Uterus (tissue), 4 donors: ENCODE data around the gene FAM234A. TPM values are rescaled to one million over a fixed set of nuclear protein-coding genes. Genes with fewer than 3 reads are reported as not detected.
"Not testable (repeated sequence)": the region's sequence is repeated elsewhere in the genome, so short reads cannot be mapped to it uniquely, and the experiment has no call there.

Experiments used
- DNase-seq, 2 donors: peaks; one replicate each; pipeline ENCODE4 v3.0.0-alpha.2; 2019 to 2020
- H3K27ac ChIP-seq, 2 donors: fragments of 200-600 bp; sonication (generic); 1 replicate in 1 of 2; 2 replicates in 1 of 2; pipeline ENCODE4 v1.5.1; 2016 to 2018
- H3K27me3 ChIP-seq, 2 donors: fragments of 200-600 bp; sonication (generic); one replicate each; pipeline ENCODE4 v1.5.1; 2018 to 2019; ENCODE audit warnings: control low read depth in 1 of 2
- H3K36me3 ChIP-seq, 2 donors: fragments of 200-600 bp; sonication (generic); one replicate each; pipeline ENCODE4 v1.5.1; 2019; ENCODE audit warnings: control low read depth in 1 of 2
- H3K4me1 ChIP-seq, 2 donors: fragments of 200-600 bp; sonication (generic); one replicate each; pipeline ENCODE4 v1.5.1; 2018 to 2019; ENCODE audit warnings: control low read depth in 1 of 2
- H3K4me3 ChIP-seq, 2 donors: fragments of 200-600 bp; sonication (generic); 1 replicate in 1 of 2; 2 replicates in 1 of 2; pipeline ENCODE4 v1.5.1; 2018 to 2019; ENCODE audit warnings: mild to moderate bottlenecking in 1 of 2
- H3K9me3 ChIP-seq, 2 donors: fragments of 200-600 bp; sonication (generic); one replicate each; pipeline ENCODE4 v1.5.1; 2019; ENCODE audit warnings: control low read depth in 1 of 2
- POLR2A ChIP-seq, 2 donors: fragments of 450-650 bp; IDR thresholded peaks; one replicate each; pipeline ENCODE4 v1.6.1; 2016; ENCODE audit warnings: antibody characterized with exemption in 2 of 2, mild to moderate bottlenecking in 1 of 2, moderate library complexity in 1 of 2
- intact Hi-C: fragments of 100-400 bp; cut with DNase I; formaldehyde crosslinking; loops from one replicate; pipeline ENCODE4 v1.15.1; 2023; ENCODE audit warnings: low total_unique reads
- total RNA-seq, 4 donors: library from RNA; depleted of rRNA in 3 of 4; stranded (reverse); fragments of >200 nt in 3 of 4; gene quantifications; one replicate each; pipeline versions ENCODE4 v1.1.0 to v1.2.4, GENCODE V29; 2014 to 2023
- TF ChIP-seq, protein P1 (sequence below), 4 experiments: fragments of 200-600 bp in 2 of 4; fragments of 450-650 bp in 2 of 4; sonication (generic) in 2 of 4; IDR thresholded peaks; one replicate each; pipeline ENCODE4 v1.5.1; 2016 to 2019; ENCODE audit warnings: antibody characterized with exemption in 4 of 4, mild to moderate bottlenecking in 2 of 4, moderate library complexity in 1 of 4
- donor health status: DM: yes; HTN: yes; CAD: no.

Gene FAM234A
- total RNA-seq, 4 donors from 2014 or later = 5.6 to 65.5 (median 30.1) TPM

DNA sequence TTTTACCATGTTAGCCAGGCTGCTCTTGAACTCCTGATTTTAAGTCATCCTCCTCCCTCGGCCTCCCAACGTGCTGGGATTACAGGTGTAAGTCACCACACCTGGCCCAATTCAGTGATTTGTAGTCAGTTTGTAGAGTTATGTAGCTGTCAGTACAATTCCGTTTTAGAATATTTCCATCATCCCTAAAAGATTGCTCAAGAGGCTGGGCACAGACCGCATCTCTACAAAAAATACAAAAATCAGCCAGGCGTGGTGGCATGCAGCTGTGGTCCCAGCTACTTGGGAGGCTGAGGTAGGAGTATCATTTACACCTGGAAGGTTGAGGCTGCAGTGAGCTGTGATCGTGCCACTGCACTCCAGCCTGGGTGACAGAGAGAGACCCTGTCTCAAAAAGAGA is 20.6 kb downstream of the FAM234A start:
- Histone ChIP-seq H3K27me3 (no peaks in the 10 kb centered on the region), H3K9me3 (no peaks in the 10 kb centered on the region), H3K4me1 (no peaks in the 10 kb centered on the region), H3K27ac (no peak overlapping the region), H3K36me3 (no peaks in the 10 kb centered on the region), H3K4me3 (no peak overlapping the region)
- intact Hi-C loops = no loop called here
- no peak for DNase-seq
- TF ChIP-seq, protein P1, sequence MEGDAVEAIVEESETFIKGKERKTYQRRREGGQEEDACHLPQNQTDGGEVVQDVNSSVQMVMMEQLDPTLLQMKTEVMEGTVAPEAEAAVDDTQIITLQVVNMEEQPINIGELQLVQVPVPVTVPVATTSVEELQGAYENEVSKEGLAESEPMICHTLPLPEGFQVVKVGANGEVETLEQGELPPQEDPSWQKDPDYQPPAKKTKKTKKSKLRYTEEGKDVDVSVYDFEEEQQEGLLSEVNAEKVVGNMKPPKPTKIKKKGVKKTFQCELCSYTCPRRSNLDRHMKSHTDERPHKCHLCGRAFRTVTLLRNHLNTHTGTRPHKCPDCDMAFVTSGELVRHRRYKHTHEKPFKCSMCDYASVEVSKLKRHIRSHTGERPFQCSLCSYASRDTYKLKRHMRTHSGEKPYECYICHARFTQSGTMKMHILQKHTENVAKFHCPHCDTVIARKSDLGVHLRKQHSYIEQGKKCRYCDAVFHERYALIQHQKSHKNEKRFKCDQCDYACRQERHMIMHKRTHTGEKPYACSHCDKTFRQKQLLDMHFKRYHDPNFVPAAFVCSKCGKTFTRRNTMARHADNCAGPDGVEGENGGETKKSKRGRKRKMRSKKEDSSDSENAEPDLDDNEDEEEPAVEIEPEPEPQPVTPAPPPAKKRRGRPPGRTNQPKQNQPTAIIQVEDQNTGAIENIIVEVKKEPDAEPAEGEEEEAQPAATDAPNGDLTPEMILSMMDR (IDR thresholded peaks at IDR 0.05) = no peak

DNA sequence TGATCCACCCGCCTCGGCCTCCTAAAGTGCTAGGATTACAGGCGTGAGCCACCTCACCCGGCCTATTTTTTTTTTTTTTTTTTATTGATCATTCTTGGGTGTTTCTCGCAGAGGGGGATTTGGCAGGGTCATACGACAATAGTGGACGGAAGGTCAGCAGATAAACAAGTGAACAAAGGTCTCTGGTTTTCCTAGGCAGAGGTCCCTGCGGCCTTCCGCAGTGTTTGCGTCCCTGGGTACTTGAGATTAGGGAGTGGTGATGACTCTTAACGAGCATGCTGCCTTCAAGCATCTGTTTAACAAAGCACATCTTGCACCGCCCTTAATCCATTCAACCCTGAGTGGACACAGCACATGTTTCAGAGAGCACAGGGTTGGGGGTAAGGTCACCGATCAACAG is 23.5 kb downstream of the FAM234A start:
- intact Hi-C loops, H3K27me3 ChIP-seq, H3K27ac ChIP-seq, H3K9me3 ChIP-seq, H3K4me1 ChIP-seq, H3K4me3 ChIP-seq, DNase-seq, H3K36me3 ChIP-seq: not testable (repeated sequence)

DNA sequence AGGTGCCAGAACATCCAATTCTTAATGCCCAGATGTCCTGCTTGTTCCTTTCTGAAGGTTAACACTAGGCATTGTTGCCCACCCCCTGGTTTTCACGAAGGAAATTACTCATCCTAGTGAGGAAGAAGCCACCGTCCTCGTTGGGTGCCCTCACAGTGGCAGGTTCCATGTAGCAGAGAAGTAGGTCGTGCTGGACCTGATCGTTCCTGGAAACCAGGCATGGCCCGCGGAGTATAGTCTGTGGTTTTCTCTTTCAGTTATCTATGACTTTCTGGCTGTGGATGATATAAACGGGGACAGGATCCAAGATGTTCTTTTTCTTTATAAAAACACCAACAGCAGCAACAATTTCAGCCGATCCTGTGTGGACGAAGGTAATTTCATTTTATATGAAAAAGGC is 24.6 kb downstream of the FAM234A start:
- intact Hi-C loops = no loop called here
- Histone ChIP-seq H3K27me3 (no peaks in the 10 kb centered on the region), H3K9me3 (no peaks in the 10 kb centered on the region), H3K36me3 (no peaks in the 10 kb centered on the region), H3K27ac (no peak overlapping the region), H3K4me1 (no peaks in the 10 kb centered on the region), H3K4me3 (no peak overlapping the region)
- no peak for TF ChIP-seq POLR2A (IDR thresholded peaks at IDR 0.05)
- TF ChIP-seq, protein P1 (IDR thresholded peaks at IDR 0.05) = no peak
- DNase-seq = no peak

DNA sequence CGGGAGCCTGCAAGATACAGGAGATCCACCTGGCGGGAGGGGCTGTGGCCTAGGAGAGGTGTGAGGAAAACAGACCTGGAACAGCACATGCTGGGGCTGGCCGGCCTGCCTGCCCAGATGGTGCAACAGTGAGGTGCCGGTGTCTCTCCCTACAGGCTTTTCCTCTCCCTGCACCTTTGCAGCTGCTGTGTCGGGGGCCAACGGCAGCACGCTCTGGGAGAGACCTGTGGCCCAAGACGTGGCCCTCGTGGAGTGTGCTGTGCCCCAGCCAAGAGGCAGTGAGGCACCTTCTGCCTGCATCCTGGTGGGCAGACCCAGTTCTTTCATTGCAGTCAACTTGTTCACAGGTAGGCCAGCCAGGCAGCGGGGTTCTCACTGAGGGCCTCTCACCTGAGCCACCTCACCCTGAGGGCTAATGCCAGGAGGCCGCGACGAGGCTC is 25.2 kb downstream of the FAM234A start:
- intact Hi-C loops = no loop called here
- no peaks in the 10 kb centered on the region for H3K36me3 ChIP-seq
- no peaks in the 10 kb centered on the region for H3K4me1 ChIP-seq
- no peak for TF ChIP-seq POLR2A (IDR thresholded peaks at IDR 0.05)
- TF ChIP-seq, protein P1 (IDR thresholded peaks at IDR 0.05) = no peak
- no peak overlapping the region for H3K4me3 ChIP-seq
- no peaks in the 10 kb centered on the region for H3K27me3 ChIP-seq
- no peak for DNase-seq
- no peak overlapping the region for H3K27ac ChIP-seq
- H3K9me3 ChIP-seq = no peaks in the 10 kb centered on the region

DNA sequence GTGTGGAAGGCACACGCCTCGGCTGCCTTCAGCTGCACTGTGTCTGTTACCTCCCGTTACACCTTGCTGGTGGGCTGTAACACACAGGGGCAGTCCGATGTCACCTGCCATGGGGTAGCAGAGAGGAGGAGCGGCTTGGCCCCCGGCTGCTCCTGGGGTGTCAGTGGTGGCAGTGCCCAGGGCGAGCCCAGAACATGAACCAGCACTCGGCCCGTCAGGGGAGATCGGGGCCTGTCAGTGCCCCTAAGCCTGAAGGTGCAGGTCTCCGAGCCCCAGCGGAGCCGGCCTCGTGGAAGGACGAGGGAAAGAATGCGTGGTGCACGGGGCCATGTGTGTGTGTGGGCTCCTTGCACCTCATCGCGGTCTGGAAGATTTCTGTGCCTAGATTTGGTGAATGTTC is 25.7 kb downstream of the FAM234A start:
- TF ChIP-seq POLR2A (IDR thresholded peaks at IDR 0.05) = no peak
- TF ChIP-seq, protein P1 (IDR thresholded peaks at IDR 0.05) = no peak
- Histone ChIP-seq H3K4me1 (no peaks in the 10 kb centered on the region), H3K36me3 (no peaks in the 10 kb centered on the region), H3K27me3 (no peaks in the 10 kb centered on the region), H3K9me3 (no peaks in the 10 kb centered on the region), H3K27ac (no peak overlapping the region), H3K4me3 (no peak overlapping the region)
- DNase-seq = no peak
- intact Hi-C loops = no loop called here

DNA sequence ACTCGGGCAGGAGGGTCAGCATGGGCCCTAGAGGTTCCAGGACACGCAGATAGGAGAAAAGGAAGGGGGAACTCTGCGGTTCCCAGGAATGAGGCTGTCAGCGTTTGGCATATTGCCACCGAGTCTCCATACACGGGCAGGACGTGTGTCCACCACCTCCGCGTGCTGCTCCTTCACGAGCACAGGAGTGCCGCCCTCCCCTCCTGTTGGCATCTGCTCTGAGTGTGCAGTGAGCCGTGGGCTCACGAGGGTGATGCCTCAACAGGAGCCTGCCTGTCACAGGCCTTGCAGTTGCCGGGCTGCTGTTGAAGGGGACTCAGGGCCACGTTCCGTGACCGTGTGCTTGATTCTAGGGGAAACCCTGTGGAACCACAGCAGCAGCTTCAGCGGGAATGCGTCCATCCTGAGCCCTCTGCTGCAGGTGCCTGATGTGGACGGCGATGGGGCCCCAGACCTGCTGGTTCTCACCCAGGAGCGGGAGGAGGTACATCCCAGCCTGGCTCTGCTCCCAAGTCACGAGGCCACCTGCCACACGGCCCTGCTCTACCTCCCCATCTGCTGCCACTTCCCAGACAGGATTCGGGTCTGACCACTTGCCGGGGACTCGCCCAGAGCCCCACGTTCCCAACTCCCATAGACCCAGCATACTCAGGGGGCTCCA is 26.5 kb downstream of the FAM234A start:
- TF ChIP-seq, protein P1 (IDR thresholded peaks at IDR 0.05) = no peak
- TF ChIP-seq POLR2A (IDR thresholded peaks at IDR 0.05) = no peak
- Histone ChIP-seq H3K27ac (no peak overlapping the region), H3K9me3 (no peaks in the 10 kb centered on the region), H3K27me3 (no peaks in the 10 kb centered on the region), H3K4me1 (no peaks in the 10 kb centered on the region), H3K4me3 (no peak overlapping the region), H3K36me3 (no peaks in the 10 kb centered on the region)
- no peak for DNase-seq
- intact Hi-C loops = no loop called here
